ENCODE measurements around the gene CRTC1.

The CRTC1 gene

GRCh38 chr19:18768046-18768771 is 84.7 kb downstream of the CRTC1 start:
- DNase-seq (ENCODE audit: insufficient read length, low spot score) (no peak), FAIRE-seq (no peak)
- no peak for TF ChIP-seq POLR2A (IDR thresholded peaks at IDR 0.05; ENCODE audit: low read depth, low read length)

- DNase-seq (ENCODE audit: insufficient read length, low spot score) = no peak
- no peak for TF ChIP-seq POLR2A (IDR thresholded peaks at IDR 0.05; ENCODE audit: low read depth, low read length)
- no peak for FAIRE-seq
Measured at GRCh38 chr19:18768997-18769891, 85.8 kb downstream of the CRTC1 start.

GRCh38 chr19:18769989-18770528 is 86.6 kb downstream of the CRTC1 start:
- no peak for TF ChIP-seq POLR2A (IDR thresholded peaks at IDR 0.05; ENCODE audit: low read depth, low read length)
- DNase-seq (ENCODE audit: insufficient read length, low spot score) = no peak
- no peak for FAIRE-seq

- TF ChIP-seq POLR2A (IDR thresholded peaks at IDR 0.05; ENCODE audit: low read depth, low read length) = no peak
- FAIRE-seq (no peak), DNase-seq (ENCODE audit: insufficient read length, low spot score) (no peak)
Measured at GRCh38 chr19:18770663-18771327, 87.3 kb downstream of the CRTC1 start.

GRCh38 chr19:18771328-18772242 is 88.1 kb downstream of the CRTC1 start:
- DNase-seq (ENCODE audit: insufficient read length, low spot score) (no peak), FAIRE-seq (no peak)
- TF ChIP-seq POLR2A (IDR thresholded peaks at IDR 0.05; ENCODE audit: low read depth, low read length) = no peak

GRCh38 chr19:18772620-18773587 is 89.4 kb downstream of the CRTC1 start:
- no peak for FAIRE-seq
- DNase-seq (ENCODE audit: insufficient read length, low spot score) = no peak
- no peak for TF ChIP-seq POLR2A (IDR thresholded peaks at IDR 0.05; ENCODE audit: low read depth, low read length)

- TF ChIP-seq POLR2A (IDR thresholded peaks at IDR 0.05; ENCODE audit: low read depth, low read length) = no peak
- DNase-seq (ENCODE audit: insufficient read length, low spot score) (no peak), FAIRE-seq (no peak)
Measured at GRCh38 chr19:18773682-18774081, 90.2 kb downstream of the CRTC1 start.

GRCh38 chr19:18774107-18774506 is 90.6 kb downstream of the CRTC1 start:
- FAIRE-seq = no peak
- no peak for TF ChIP-seq POLR2A (IDR thresholded peaks at IDR 0.05; ENCODE audit: low read depth, low read length)
- DNase-seq (ENCODE audit: insufficient read length, low spot score) = no peak

GRCh38 chr19:18774782-18775444 is 91.4 kb downstream of the CRTC1 start:
- no peak for FAIRE-seq
- no peak for TF ChIP-seq POLR2A (IDR thresholded peaks at IDR 0.05; ENCODE audit: low read depth, low read length)
- no peak for DNase-seq (ENCODE audit: insufficient read length, low spot score)

- no peak for TF ChIP-seq POLR2A (IDR thresholded peaks at IDR 0.05; ENCODE audit: low read depth, low read length)
- DNase-seq (ENCODE audit: insufficient read length, low spot score) (peak; percentile 89), FAIRE-seq (no peak)
Measured at GRCh38 chr19:18775586-18776287, 92.3 kb downstream of the CRTC1 start.

GRCh38 chr19:18776288-18776594 is 92.8 kb downstream of the CRTC1 start:
- TF ChIP-seq POLR2A (IDR thresholded peaks at IDR 0.05; ENCODE audit: low read depth, low read length) = no peak
- DNase-seq (ENCODE audit: insufficient read length, low spot score) = peak; percentile 79
- FAIRE-seq = no peak
